Glomerular endothelial cell (primary cell): ENCODE results near the gene MAP4. TPM values are rescaled to one million over a fixed set of nuclear protein-coding genes. Genes with fewer than 3 reads are reported as not detected.
"Not testable (repeated sequence)": the region's sequence is repeated elsewhere in the genome, so short reads cannot be mapped to it uniquely, and the experiment has no call there.

Experiments
- DNase-seq: peaks from one replicate; pipeline ENCODE4 v3.0.0-alpha.2; 2011; ENCODE audit warnings: low read depth, low spot score; ENCODE audit errors: extremely low read depth
- total RNA-seq: library from RNA; depleted of rRNA; stranded (reverse); fragments of >200 nt; gene quantifications from 2 replicates; pipeline ENCODE4 v1.2.3, GENCODE V29; 2015

Gene MAP4
- total RNA-seq, 1 donor from 2014 or later = 263 TPM

DNA sequence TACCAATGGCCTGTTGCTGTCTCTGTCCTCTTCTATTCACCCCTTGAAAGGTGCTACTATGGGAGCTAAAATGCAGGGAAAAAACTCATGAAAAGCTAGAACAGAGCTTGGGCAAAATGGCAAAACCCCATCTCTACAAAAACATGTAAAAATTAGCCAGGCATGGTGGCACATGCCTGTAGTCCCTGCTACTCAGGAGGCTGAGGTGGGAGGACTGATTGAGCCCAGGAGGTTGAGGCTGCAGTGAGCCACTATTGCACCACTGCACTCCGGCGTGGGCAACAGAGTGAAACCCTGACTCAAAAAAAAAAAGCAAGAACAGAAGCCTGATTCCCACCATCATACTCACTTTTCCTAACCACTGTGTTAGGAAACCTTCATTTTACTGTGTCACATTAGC, 1.9 kb downstream of the MAP4 start:
- DNase-seq = no peak

DNA sequence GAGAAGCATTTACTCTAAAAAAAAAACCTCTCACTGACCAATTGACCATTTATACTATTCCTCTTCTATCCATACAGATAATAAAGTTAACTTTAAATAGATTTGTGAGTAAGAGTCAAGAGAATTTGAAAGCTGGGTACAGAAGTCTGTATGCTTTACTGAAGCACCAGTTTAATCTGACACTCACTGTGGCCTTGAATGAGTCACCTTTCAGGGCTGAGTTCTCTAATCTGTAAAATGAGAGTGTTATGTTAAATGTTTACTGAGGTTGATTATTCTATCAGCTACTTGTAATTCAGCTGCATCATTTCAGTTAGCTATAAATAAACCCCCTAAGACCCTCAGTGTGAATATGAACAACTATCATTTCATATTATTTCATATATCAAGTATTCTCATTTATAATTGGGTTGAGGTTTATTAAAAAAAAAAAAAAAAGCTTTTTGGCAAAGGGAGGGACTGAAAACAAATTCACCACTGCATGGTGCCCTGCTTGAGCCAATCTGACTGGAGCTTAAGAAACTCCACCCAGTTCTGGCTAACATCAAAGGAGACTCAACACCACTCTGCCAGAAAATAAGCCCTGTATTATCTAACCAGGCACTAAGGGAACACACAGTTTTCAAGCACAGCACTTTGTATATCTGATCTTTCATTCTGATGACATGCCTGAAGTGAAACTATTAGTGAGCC, 2.8 kb downstream of the MAP4 start:
- DNase-seq = no peak

DNA sequence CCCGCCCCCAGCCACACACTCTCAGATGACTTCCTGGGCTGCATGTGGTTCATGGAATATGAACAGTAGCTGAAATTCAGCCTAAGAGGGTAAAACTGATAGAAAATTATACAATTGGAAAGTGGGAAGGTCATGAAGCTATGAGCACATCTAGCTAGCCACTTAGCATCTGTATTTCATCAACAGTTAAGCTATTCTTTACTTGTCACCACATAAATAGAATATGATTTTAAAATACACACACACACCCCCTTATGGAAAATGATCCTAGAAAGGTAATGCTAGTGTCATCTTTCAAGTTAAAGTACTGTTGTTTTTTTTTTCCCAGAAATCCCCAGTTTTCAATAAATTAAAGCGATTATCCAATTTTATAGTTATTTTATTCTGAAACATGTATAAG, 3.6 kb downstream of the MAP4 start:
- no peak for DNase-seq

DNA sequence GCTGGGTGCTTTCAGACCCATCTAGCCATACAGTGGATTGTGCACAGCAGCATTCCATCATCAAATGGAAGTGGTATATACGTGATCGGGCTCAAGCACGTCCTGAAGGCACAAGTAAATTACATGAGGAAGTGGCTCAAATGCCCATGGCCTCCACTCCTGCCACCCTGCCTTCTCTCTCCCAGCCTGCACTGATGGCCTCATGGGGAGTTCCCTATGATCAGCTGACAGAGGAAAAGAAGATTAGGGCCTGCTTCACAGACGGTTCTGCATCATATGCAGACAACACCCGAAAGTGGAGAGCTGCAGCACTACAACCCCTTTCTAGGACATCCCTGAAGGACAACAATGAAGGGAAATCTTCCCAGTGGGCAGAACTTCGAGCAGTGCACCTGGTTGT, 8.2 kb downstream of the MAP4 start:
- DNase-seq = not testable (repeated sequence)

DNA sequence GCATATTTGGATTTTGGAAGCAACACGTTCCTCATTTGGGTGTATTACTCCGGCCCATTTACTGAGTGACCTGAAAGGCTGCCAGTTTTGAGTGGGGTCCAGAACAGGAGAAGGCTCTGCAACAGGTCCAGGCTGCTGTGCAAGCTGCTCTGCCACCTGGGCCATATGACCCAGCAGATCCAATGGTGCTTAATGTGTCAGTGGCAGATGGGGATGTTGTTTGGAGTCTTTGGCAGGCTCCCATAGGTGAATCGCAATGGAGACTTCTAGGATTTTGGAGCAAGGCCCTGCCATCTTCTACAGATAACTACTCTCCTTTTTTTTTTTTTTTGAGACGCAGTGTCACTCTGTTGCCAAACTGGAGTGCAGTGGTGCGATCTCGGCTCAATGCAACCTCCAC, 8.9 kb downstream of the MAP4 start:
- not testable (repeated sequence) for DNase-seq

- not testable (repeated sequence) for DNase-seq
These were observed 9.4 kb downstream of the MAP4 start for GRCh38 chr3:48006794-48007193.

DNA sequence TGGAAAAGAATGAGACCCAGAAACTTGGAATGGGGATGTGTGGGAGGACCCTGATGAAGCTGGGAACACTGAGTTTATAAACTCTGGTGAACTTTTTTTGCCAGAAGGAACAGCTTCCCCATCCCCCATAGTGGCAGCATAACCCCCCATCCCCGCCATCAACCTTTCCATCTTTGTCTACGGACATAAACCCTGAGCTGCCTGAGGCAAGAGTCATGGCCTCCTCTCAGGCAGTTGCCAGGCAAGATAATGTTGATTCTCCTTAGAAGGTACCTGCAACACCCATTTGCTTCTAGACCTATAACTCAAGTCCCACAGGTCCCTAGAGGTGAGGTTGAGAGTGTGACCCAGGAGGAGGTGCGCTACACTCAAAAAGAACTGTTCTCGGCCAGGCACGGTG, 11.5 kb downstream of the MAP4 start:
- DNase-seq = no peak

- no peak for DNase-seq
These were observed 13.4 kb downstream of the MAP4 start for GRCh38 chr3:48002787-48003186.

DNA sequence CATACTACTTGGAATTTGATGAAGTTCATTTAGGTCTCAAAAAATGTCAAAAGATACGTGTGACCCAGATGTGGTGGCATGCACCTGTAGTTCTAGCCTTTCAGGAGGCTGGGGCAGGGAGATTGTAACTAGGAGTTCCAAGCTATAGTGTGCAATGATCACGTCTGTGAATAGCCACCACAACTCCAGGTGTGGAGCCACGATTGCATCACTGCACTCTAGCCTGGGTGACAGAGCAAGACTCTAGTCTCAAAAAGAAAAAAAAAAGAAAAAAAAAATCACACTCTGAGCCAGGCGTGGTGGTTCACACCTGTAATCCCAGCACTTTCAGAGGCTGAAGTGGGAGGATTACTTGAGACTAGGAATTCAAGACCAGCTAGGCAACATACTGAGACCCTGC, 14.2 kb downstream of the MAP4 start:
- DNase-seq = no peak

DNA sequence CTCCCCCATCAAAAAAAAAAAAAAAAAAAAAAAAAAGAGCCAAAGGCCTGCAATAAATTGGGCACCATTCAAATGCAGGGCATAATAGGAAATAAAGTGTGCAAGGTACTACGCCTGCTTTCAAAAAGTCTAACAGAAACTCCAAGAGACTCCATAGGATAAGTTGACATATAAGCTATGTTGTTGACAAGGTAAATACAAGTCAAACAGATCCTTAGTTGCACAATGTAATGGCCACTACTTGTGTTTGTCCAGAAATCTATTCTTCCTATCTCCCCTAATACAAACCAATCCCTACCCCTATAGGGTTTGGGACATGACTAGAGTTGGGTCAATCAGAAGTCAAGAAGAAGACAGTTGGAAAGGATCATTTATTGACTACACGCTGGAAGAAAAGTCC, 16.0 kb downstream of the MAP4 start:
- DNase-seq = no peak

DNA sequence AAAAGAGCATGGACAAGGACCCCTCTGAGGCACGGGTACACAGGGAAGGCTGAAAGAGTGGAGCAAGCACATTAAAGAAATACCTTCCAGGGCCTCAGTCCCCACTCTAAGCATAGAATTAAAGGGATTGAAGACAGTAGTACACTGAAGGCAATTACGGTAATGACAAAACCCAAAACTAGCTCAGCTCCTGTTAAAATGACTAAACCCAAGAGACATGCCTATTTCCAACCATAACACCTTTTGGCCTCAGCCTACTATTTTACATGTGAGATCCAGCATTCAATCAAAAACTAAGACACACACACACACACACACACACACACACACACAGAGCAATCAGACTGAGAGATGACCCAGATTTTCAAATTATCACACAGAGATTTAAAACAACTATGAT, 19.8 kb downstream of the MAP4 start:
- no peak for DNase-seq

DNA sequence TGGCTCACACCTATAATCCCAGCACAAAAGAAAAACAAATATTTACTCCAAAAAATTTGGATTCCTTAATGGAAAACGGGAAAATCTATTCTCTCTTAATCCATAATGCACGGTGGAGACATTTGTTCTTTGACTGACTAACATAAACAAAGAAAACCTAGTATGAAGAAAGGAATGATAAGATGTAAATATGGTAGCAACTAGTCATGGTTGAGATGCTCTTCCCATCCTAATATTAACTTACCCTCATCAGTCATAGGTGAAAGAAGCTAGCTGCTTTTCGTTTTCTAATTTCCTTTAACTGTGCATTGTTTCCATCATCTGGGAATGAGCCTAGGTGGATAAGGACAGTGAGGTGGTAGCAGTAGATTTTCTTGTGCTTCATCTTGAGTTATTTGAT, 22.0 kb downstream of the MAP4 start:
- no peak for DNase-seq

- no peak for DNase-seq
These were observed 24.9 kb downstream of the MAP4 start for GRCh38 chr3:47991341-47991740.

DNA sequence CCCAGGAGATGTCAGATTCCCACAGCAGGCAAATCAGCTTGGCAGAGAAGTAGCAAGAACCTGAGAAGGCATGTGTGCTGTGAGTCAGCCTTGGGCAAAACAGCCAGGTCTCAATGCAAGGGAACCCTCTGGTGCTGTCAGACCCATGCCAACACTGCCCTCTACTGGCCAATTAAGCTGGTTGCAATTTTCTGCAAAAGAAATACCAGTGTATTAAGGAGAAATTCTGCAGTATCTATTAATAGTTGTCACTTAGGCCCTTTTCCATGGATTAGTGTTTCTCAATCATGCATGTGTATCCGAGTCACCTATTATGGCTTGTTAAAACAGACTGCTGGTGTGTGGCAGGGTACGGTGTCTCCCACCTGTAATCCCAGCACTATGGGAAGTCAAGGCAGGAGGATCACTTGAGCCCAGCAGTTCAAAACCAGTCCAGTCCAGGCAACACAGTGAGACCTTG, 26.2 kb downstream of the MAP4 start:
- peak; percentile 80 for DNase-seq

DNA sequence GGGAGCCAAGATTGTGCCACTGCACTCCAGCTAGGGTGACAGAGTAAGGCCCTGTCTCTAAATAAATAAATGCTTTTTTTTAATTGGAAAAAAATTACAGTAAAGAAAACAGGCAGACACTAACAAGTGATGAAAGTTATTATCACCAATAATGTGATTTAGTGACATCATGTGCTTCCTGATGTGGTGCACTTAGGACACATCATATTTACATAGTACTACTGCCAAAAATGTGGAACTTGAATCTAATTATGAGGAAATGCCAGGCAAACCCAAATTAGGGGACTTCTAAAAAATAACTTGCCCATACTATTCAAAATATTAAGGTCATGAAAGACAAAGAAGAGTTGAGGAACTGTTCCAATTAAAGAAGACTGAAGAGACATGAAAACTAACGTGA, 30.8 kb downstream of the MAP4 start:
- DNase-seq = no peak

DNA sequence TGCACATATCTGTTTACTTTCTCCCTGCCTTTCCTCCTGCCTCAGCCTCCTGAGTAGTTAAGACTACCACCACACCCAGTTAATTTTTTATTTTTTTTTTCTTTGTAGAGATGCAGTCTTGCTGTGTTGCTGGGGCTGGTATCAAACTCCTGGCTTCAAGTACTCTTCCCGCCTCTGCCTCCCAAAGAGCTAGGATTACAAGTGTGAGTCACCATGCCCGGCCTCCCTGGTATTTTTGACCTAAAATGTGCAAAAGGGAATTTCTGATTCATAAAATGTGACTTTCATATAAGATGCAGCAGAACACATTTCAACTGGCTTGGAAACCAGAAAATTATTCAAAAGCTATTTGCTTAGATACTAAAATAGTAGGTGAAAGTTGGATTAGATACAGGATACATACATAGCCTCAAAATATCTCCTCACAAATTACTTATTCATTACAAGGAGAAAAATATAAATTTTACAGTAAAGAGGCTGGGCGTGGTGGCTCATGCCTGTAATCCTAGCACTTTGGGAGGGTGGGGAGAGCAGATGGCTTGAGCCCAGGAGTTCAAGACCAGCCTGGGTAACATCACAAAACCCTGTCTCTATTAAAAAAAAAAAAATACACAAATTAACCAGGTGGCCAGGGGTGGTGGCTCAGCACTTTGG, 32.0 kb downstream of the MAP4 start:
- no peak for DNase-seq

- no peak for DNase-seq
These were observed 35.4 kb downstream of the MAP4 start for GRCh38 chr3:47980795-47981194.

GRCh38 chr3:47979070-47979469, 37.1 kb downstream of the MAP4 start:
- DNase-seq = no peak

DNA sequence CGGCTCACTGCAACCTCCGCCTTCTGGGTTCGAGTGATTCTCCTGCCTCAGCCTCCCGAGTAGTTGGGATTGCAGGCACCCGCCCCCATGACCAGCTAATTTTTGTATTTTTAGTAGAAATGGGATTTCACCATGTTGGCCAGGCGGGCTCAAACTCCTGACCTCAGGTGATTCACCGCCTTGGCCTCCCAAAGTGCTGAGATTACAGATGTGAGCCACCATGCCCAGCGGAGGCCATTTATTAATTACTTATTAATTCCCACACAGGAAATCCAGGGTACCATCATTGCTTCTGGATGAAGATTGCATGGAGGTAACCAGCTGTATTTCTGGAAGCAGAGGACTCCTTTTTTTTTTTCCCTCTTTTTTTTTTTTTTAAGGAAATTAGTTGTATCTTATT, 37.8 kb downstream of the MAP4 start:
- DNase-seq = no peak

DNA sequence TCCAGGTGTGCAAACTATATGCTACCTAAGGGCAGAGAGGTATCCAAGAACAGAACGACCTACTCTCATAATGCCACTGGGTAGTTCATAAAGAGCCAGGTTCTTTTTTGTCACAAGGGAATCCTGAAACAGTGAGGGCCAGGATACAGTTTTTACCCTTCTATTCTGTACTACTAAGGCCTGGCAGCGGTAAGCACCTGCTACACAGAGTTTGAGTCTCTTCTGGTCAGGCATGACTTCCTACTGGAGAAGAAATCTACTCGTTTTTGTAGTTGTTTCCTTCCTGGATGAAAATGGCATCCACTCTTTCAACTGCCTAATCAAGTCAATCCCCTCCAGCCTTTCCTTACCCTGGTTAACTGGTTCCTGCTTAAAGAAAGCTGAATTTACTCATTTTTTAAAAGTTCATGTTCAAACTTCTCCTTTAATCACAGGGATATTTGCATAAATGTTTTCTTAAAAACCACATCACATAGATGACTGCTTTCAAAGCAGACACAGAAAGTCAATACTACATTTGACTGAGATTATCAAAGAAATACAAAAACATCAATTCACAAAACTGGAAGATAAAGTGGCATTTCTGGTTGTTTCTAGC, 40.0 kb downstream of the MAP4 start:
- DNase-seq = no peak

GRCh38 chr3:47974974-47975470, 41.2 kb downstream of the MAP4 start:
- DNase-seq = no peak

GRCh38 chr3:47971081-47971480, 45.1 kb downstream of the MAP4 start:
- DNase-seq = no peak
